HL-60/S4 treated with phorbol 12-myristate 13-acetate at 8.2 ng/mL for 4 days and 3 days (cell line): Measurements from ENCODE around the gene UBE2M.
"Not testable (repeated sequence)": the region's sequence is repeated elsewhere in the genome, so short reads cannot be mapped to it uniquely, and the experiment has no call there.

ENCODE experiments used
- in situ Hi-C: fragments of 300-500 bp; cut with MboI; formaldehyde crosslinking; loops from 2 replicates; pipeline ENCODE4 v1.15.0; 2022; ENCODE audit warnings: low sequenced_read_pairs

The UBE2M gene

DNA sequence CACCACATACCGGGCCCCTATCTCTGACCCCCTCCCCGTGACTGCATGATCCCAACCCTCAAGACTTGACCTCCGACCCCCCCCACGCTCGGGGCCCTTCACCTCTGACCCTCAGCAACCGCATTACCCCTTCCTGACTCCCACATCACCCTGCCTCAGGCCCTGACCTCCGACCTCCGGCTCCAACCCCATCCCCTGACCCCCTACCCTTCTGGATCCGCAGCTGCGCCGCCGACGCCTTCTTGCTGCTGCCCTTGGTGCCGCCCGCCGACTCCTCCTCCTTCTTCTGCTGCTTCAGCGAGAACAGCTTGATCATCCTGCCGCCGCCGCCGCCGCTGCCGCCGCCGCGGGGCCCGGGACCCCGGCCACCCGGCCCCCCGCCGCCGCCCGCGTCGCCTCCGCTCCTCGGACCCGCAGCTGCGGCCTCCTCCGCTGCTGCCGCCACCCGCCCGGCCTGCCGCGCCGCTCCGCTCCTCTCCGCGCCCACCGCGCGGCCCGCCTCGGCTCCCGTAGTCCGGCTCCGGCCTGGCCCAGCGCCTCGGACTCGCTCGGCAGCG is at the start of gene UBE2M:
TSS of gene UBE2M (minus strand) at position 546 of the 557 bp plus-strand sequence. CDS start at position 316, 230 bp downstream.
- in situ Hi-C loops = no loop called here

GRCh38 chr19:58607213-58607612 is 48.8 kb upstream of the UBE2M start:
- in situ Hi-C loops = not testable (repeated sequence)

DNA sequence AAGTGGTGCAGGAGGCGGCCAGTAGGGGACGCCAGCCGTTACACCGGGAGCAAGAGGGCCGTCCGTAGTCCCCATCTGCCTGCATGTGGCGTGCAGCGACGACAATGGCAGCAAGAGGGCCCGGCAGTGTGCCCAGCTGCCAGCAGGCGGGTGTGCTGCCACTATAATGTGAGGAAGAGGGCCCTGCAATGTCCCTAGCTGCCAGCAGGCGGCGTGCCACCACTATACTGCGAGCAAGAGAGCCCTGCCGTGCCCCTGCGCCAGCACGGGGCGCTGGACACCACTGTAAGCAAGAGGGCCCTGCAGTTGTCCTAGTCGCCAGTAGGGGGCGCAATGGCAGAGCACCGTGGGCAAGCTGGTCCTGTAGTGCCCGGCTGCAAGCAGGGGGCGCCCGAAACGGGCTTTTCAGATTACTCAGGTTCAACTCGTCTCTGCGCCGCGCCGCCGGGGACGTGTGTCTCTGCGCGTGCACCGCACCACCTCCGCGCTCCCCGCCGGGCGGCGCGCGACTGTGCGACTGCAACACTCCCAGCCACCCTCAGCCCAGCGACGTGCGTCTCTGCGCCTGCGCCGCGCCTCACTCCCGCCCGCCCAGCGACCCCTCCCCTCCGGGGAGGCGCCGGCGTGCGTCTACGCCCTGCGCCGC is 48.0 kb upstream of the UBE2M start:
- in situ Hi-C loops = not testable (repeated sequence)

DNA sequence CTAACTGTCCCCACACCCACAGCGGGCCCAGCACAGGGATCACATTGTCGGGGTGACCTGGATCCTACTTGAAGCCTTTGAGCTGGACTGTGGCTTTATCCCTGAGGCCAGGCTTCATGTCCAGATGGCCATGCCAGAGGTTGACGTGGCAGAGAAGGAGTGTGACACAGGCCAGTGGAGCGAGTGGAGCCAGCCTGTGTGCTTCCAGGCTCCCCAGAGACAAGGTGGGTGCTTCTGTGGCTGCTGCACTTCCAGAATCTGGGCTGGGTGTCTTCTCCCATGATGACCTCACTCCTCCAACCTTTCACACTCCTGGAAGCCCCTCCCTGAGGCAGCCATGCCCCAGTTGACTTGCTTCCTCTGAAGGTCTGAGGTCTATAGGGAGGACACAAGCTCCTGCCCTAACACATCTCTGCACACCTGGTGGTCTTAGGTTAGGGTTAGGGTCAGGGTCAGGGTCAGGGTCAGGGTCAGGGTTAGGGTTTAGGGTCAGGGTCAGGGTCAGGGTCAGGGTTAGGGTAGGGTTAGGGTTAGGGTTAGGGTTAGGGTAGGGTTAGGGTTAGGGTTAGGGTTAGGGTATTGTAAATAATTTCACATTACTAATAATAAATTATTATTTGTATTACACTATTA is 27.8 kb upstream of the UBE2M start:
- in situ Hi-C loops = no loop called here

DNA sequence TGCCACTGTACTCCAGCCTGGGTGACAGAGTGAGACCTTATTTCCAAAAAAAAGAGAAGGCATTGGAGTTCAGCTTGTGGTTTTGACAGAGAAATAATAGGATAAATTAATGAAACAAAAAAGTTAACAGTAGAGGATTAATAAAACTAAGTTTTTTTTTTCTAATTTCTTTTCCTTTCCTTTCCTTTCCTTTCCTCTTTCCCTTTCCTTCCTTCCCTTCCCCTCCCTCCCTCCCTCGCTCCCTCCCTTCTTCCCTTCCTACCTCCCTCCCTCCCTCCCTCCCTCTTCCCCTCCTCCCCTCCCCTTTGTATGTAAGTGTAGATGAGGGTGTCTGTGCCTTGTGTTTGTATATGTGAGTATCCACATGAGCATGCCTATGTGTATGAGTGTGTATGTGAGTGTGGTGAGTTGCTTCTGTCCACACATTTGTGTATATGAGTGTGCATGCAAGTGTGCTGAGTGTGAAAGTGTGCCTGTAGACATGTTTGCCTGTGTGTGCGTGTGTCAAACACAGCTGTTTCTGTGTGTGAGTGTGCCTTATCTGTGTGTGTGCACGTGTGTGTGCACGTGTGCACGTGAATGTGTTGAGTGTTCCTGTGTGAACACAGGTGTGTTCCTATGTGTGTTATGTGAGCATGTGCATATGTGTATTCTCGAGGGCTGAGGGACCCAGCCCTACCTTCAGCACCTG is 27.2 kb upstream of the UBE2M start:
- in situ Hi-C loops = no loop called here

GRCh38 chr19:58584498-58585441 is 26.4 kb upstream of the UBE2M start:
- in situ Hi-C loops = no loop called here

DNA sequence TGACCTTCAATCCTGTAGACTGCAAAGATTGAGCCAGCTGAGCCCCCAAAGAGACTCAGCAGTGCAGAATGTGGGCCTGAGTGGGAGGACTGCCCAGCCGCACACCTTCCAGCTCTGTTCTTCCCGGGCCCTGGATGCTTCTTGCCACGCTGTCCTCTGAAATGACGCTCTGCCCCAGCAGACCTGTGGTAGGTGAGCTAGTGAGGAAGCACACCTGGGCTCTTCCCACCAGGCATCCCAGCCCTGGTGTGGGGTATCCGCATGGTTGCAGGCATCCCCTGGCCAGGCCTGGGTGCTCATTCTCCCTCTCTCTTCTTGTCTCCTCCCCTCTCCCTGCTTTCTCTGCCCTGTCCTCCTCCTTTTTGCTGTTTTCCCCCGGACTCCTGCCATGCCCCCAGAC is 24.6 kb upstream of the UBE2M start:
- in situ Hi-C loops = no loop called here

DNA sequence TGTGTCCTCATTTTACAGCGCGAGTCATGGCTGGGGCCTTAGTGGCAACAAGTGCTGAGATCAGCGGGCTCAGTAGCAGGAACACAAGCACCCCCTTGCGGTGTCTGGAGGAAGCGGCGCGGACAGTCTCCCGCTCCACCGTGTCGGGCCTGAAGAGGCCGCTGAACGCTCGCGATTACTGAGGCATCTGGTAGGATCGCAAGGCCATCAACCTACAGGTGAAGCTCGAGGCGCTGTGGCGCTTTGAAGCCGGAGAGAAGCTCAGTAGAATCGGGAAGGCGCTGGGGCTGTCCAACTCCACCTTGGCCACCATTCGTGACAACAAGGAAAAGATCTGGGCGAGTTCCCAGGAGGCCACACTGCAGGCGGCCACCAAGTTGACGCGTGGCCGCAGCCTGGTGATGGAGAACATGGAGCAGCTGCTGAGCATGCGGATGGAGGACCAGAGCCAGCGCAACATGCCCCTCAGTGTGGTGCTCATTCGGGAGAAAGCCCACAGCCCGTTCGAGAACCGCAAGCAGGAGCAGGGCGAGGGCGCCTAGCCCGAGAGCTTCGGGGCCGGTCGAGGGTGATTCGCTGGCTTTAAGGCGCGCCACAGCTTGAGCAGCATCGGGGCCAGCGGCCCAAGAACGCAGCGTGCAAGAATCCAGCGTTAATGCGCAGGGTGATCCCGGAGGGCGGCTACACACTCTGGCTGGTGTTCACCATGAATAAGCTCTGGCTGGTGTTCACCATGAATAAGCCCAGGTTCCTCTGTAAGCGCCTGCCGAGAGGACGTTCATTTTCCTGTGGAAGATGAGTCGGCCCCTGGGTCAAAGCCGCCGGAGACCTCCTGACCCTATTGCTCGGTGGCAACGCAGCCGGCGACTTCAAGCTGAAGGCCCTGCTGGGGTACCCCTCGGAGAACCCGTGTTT is 23.1 kb upstream of the UBE2M start:
- in situ Hi-C loops = no loop called here

DNA sequence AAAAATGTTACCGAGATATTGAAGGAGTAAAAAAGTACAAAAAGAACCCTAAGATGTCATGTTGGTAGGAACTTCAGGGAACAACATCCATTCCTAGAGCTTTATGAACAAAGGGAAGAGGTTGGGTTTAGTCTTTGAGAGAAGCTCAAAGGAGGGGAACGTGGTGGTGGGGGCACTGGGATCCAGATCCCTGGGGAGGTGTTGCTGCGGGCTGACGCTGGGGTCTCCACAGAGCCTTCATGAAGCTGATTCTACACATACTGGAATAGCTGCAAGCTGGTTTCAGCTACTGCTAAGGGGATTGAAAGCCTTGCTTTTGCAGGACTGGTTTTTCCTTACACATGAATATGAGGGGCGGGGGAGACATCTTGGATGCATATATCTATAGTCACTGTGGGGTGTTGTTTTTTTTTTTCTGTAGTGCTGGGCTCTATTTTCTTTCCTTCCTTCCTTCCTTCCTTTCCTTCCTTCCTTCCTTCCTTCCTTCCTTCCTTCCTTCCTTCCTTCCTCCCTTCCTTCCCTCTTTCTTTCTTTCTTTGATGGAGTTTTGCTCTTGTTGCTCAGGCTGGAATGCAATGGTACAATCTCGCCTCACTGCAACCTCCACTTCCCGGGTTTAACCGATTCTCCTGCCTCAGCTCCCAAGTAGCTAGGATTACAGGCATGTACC is 21.2 kb upstream of the UBE2M start:
- in situ Hi-C loops = no loop called here

DNA sequence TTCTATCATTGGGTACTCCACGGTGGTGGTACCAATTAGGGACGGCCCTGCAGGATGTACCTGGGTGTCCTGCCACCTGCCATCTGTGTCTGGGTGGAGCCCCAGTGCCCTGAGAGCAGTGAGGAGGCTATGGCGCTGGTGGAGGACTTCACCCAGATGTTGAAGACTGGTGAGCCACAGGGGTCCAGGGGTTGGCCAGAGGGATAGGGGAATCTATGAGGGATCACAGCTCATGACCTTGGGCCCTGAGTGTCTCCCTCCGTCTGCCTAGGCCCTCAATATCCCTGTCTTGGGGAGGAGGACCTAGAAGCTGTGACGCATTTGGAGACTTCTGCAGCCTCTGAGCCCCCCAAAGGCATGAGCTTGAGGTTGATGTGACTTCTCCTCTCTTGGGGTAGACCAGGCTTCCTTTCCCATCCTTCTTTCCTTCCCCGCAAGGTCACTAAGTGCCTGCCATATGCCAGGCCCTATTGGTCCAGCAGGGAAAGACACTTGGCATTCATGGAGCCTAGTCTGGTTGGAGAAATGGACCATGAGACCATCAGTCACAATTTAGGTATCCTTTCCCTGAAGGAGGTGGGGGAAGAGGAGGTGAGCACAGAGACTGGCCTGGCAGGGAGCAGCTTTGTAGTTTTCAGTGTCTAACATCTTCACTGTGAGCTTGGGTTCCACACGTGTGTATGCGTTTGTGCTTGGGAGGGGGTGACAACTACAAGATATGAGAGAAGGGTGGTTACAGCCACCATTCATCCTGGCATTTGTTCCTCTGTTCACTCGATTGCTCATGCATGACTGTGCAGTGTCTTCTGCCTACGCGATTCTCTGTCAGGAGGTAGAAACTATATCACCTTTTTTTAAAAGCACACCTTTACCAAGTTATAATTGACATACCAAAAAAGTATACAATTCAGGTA is 19.9 kb upstream of the UBE2M start:
- in situ Hi-C loops = no loop called here

- in situ Hi-C loops = not testable (repeated sequence)
These were observed 19.2 kb upstream of the UBE2M start for GRCh38 chr19:58577581-58577980.

DNA sequence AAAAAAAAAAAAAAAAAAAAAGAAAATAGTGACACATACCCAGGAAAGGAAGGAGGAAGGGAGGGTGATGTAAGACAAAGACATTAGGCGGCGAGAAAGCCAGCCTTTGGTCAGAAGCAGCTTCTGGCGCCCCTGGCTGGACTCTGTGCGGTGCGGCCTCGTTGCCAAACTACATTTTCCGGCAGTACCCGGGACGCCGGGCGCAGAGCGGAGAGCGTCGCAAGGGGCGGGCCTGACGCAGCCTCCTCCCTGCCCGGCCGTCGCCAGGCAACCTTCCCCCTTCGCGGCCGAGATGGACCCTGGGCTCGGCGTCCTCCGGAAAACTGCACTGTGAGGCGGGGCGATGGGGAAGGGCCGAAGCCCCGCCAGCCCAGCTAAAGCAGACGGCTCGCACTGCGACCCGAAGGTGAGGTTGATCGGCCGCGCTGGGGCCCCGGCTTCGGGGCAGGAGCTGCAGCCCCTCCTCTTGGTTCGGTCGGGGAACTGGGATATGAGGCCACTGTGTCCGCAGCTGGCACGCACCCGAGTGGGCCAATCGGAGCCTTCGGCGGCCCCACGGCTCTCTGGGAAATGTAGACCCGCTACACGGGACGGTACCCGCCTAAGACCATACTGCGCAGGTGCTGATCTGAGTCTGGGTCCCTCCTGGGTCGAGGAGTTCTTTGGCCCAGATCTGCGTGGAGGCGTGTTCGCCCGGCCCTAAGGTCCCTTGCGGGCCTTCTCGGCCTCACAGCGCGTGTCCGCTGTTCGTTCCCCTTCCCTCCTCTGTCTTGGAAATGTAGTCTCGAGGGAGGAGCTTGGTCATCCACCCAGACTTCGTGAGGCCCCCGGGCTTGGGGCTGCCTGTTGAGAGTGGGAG is 17.0 kb upstream of the UBE2M start:
- in situ Hi-C loops = no loop called here

DNA sequence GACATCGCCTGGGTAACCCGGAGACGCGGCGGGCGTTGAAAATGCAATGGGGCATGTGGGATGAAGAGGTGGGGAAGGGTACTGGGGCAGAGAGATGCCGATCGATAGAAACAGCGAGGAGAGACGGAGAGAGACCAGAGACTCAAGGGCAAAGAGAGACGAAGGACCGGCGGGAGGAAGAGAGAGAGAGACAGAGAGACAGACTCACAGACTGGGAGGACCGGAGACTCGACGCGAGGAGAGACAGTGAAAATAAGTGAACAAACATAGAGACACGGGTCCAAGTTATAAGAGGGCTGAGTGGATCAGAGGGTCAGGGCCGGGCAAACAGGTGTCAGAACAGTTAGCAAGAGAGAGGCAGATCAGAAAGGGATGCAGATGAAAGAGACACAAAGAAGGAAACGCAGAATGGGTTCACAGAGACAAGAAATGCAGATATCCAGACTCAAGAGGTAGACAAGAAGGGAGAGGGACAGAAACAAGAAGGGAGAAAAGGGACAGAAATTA is 15.3 kb upstream of the UBE2M start:
- in situ Hi-C loops = no loop called here

- in situ Hi-C loops = no loop called here
These were observed 14.6 kb upstream of the UBE2M start, which contains the start of gene MZF1 for GRCh38 chr19:58572818-58573657. MZF1 (minus strand) TSS chr19:58573335; CDS start chr19:58571389, 1,946 bp downstream.

DNA sequence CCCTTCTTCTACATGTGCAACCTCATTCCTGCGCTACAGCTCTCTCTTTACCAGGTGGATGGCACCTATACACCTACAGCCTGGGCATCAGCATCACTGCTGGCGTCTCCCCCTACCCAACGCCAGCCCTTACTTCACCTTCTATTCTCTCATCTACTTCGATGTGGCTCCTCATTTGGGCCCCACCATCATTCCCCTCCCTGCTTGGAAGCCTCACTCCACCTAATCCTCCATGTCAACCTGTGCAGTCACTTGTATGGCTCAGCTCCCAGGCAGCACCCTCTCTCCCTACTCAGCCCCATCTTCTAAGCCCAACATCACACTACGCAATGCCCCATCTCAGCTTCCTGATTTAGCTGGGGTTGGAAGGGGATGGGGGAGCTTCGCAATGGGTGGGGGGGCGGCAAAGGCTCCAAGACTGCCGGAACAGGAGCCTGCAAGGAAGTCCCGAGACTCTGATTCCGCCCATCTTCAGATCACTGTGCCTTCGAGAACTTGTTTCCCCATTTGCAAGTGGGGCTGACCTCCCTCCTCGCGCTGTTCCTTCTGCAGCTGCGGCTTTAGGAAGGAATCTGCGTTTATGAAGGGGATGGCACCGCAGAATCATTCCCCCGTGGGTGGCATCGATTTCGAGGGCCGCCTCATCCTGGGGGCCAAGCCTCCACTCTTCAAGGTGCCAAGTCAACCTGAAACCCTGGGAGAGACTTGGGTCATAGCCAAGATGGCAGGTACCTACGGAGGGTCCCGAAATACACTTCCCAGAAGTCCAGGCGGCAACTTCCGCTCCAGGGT is 13.8 kb upstream of the UBE2M start:
- in situ Hi-C loops = no loop called here
